Medulla oblongata (tissue), 1 donor: ENCODE results near the gene RUNDC3A.
"Not testable (repeated sequence)": the region's sequence is repeated elsewhere in the genome, so short reads cannot be mapped to it uniquely, and the experiment has no call there.

Experiments
- DNase-seq: peaks from one replicate; pipeline ENCODE4 v3.0.0-alpha.2; 2015; ENCODE audit errors: extremely low spot score

The RUNDC3A gene

DNA sequence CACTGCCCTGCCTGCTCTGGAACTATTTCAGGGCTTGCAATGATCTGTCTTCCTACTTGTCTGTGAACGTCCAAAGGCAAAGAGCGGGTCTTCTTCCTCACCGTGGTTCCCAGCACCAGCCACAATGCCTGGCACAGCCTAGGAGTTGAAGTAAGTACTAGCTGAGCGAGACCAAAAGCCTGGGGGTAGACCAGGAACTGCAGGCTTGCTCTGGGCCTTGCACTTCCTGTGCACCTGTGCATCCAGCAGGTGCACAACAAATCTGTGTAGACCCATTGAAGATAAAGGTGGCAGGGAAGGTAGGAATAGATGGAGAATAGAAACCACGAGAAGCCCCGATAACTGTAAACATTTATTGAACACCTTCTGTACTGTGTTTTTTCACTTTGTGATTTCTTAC, 50.6 kb downstream of the RUNDC3A start:
- DNase-seq = no peak

- no peak for DNase-seq
Observed at GRCh38 chr17:44359458-44360143, 51.2 kb downstream of the RUNDC3A start.

- DNase-seq = no peak
Observed at GRCh38 chr17:44360144-44360533, 51.7 kb downstream of the RUNDC3A start.

- no peak for DNase-seq
Observed at GRCh38 chr17:44360826-44361225, 52.4 kb downstream of the RUNDC3A start.

DNA sequence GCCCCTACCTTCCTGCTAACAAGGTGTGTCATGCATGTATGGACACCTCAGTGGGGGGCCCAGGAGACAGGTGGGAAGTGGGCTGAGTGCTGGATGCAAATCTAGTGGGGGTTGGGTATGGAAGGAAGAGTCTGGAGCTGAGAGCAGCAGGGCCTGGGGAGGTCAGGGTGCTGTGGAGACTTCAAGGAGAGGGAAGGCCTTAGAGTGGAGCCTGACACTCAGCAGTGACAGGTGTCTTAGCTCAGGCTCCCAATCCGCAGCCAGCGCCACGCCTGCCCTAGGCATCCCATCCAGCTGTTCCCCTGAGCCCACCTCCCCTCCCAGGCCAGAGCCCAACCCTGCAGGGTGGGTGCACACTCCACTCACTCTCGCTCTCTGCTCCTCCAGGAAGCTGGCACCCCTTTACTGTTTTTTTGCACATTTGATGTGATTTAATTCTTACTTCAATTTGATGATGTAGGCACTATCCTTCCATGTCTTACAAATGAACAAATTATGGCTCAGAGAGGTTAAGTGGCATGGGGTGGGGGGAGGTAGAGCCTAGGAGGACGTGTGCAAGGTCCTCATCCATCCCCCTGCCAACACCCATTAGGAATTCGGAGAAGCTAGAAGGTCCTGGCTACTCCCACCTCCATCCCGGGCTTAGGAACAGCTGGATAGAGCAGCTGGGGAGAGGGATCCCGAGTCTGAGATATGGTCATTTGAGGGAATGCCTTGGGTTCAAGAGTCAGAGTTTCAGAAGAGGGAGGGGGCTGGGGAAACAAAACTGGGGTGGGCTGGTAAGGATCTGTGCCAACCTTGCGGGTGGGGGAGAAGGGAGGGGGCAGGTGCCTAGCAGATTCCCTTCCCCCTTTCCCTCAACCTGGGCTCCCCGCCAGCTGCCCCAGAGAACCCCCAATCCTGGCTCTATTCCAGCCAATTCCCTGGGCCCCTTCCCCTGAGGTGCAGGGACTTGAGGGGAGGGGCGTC, 53.2 kb downstream of the RUNDC3A start:
- DNase-seq = no peak

DNA sequence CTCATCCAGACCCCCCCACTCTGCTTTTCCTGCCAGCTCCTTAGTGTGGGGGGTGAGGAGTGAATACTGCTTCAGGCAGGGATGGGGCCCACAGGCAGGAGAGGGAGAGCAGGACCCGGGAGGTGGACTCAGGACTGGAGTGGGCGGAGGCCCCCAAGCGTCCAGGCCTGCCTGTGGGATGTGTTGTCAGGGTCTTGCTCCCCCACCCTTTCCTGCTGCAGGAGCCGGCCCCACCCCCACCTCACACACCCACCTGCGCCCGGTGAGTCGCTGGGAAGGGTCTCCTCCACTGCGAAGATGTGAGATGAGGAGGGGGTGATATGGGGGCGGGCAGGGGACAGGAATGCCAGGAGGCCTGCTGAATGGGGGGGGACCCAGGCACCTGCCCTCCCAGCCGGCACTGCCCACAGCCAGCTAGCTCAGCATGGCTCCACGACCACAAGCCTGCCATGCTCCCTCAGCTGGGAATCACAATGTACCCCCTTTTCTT, 54.1 kb downstream of the RUNDC3A start:
- DNase-seq = no peak

DNA sequence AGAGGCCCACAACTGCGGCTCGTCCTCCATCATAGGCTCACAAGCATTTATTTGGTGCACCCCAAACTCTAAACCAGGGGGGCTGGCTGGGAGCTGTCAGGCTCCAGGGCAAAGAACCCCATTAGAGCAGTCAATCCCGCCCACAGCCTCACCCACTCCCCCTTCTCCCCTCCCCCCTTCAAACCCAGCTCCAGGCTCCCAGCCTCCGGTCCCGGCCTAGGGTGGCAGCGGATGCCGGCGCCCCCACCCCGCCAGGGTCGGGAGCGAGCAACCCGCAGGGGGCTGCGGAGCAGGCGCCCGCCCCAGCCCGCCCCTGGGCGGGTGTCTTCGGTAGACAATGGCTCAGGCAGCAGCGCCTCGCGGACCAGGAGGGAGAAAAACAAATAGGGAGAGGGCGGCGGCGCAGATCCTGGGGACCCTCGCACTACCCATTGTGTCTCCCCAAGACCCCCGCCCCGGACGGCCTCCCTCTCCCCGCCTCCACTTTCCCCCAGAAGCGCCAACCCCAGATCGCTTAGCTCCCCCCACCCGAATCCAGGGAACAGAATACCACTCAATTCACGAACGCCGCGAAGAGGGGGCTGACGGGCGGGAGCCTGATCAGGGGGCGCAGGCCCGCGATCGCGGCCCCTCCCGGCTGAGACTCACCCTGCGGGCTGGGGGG, 54.7 kb downstream of the RUNDC3A start:
- DNase-seq = no peak

GRCh38 chr17:44363613-44364159, 55.3 kb downstream of the RUNDC3A start, which contains the start of gene FAM171A2:
TSS of gene FAM171A2 (minus strand) at chr17:44363853. CDS start at chr17:44363714, 139 bp downstream.
- peak; percentile 33 for DNase-seq

- DNase-seq = not testable (repeated sequence)
Observed at GRCh38 chr17:44365051-44365450, 56.6 kb downstream of the RUNDC3A start.

DNA sequence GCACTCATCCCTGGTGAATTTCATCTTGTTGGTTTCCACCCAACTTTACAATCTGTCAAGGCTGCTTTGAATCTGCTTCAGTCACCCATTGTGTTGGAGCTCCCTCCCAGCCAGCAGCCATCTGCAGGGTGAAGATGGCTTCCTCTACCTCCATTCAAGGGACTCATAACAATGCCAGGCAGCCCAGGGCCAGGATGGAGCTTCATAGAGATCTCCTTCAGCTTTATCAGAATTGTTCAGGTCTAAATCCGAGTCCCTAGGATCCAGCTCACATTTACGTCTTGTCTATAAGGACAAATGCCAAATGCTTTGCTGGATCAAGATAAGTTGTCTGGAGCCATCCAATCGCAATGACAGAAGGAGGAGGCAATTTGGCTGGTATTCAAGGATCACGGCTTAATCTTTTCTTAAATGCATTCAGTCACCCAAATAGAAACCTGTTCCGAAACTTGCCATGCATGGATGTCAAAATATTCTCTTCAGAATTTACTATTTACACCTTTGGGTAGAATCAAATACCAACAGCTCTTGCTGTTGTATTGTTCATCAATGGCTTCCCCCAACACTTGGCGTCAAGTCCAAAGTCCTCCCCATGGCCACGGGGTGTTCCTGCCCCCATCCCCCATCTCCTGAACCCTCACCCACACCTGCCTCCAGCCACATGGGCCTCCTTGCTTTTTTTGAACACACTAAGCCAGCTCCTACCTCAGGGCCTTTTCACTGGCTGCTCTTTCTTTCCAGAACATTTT, 59.0 kb downstream of the RUNDC3A start:
- no peak for DNase-seq
